Activated gamma-delta T cell (primary cell): Measurements from ENCODE around the gene ZBTB42.
A peak's percentile ranks its signal among the peaks of the same experiment; 100 is the strongest.
"Not testable (repeated sequence)": the region's sequence is repeated elsewhere in the genome, so short reads cannot be mapped to it uniquely, and the experiment has no call there.

Experiments used
- DNase-seq: peaks from one replicate; lab custom pipeline; 2025; lab: John Stamatoyannopoulos, UW

The ZBTB42 gene

GRCh38 chr14:104806625-104807465 lies 5.9 kb downstream of the ZBTB42 start:
- no peak for DNase-seq

GRCh38 chr14:104808456-104808855 lies 7.6 kb downstream of the ZBTB42 start:
- no peak for DNase-seq

GRCh38 chr14:104810316-104810715 lies 9.4 kb downstream of the ZBTB42 start:
- DNase-seq, result no peak

- DNase-seq, result no peak
Measured at GRCh38 chr14:104813286-104813685, 12.4 kb downstream of the ZBTB42 start.

- not testable (repeated sequence) for DNase-seq
Measured at GRCh38 chr14:104814701-104815100, 13.8 kb downstream of the ZBTB42 start.

- no peak for DNase-seq
Measured at GRCh38 chr14:104816616-104816884, 15.6 kb downstream of the ZBTB42 start.

GRCh38 chr14:104817930-104818713 lies 17.2 kb downstream of the ZBTB42 start:
- no peak for DNase-seq

- no peak for DNase-seq
Measured at GRCh38 chr14:104818714-104819161, 17.8 kb downstream of the ZBTB42 start.

GRCh38 chr14:104819361-104819781 lies 18.5 kb downstream of the ZBTB42 start:
- DNase-seq, result no peak

- no peak for DNase-seq
Measured at GRCh38 chr14:104820669-104821228, 19.8 kb downstream of the ZBTB42 start.

GRCh38 chr14:104821229-104821945 lies 20.5 kb downstream of the ZBTB42 start:
- DNase-seq, result no peak

GRCh38 chr14:104821971-104822608 lies 21.2 kb downstream of the ZBTB42 start:
- DNase-seq, result no peak

GRCh38 chr14:104822821-104823615 lies 22.1 kb downstream of the ZBTB42 start:
- DNase-seq, result no peak

- DNase-seq, result no peak
Measured at GRCh38 chr14:104824353-104824997, 23.6 kb downstream of the ZBTB42 start.

- peak; percentile 91 for DNase-seq
Measured at GRCh38 chr14:104826189-104826860, 25.4 kb downstream of the ZBTB42 start.

- no peak for DNase-seq
Measured at GRCh38 chr14:104826861-104827176, 25.9 kb downstream of the ZBTB42 start.

GRCh38 chr14:104827177-104828055 lies 26.5 kb downstream of the ZBTB42 start:
- no peak for DNase-seq

- no peak for DNase-seq
Measured at GRCh38 chr14:104830781-104831180, 29.9 kb downstream of the ZBTB42 start.
